Central memory CD8-positive, alpha-beta T cell (primary cell): Measurements from ENCODE around the gene PSMB7.
A peak's percentile ranks its signal among the peaks of the same experiment; 100 is the strongest.

Source experiments
- ATAC-seq: fragments of 150-1000 bp; cut with Tn5 transposase; replicated peaks from 2 replicates; pipeline ENCODE4 v1.10.0; 2022; ENCODE audit warnings: mild to moderate bottlenecking, moderate FRiP score, moderate number of reproducible peaks; ENCODE audit not compliant: poor library complexity, severe bottlenecking; ENCODE audit errors: extremely low read depth
- DNase-seq, 2 donors: peaks; one replicate each; pipeline ENCODE4 v3.0.0; 2021; ENCODE audit warnings: low spot score in 2 of 2
- H3K27ac Mint-ChIP-seq: one replicate; pipeline ENCODE4 v1.8.0; 2022; ENCODE audit warnings: low read depth, mild to moderate bottlenecking, moderate library complexity, mixed read lengths
- H3K27me3 Mint-ChIP-seq: one replicate; pipeline ENCODE4 v1.8.0; 2022; ENCODE audit warnings: mixed read lengths
- H3K36me3 Mint-ChIP-seq: one replicate; pipeline ENCODE4 v1.8.0; 2022; ENCODE audit warnings: mild to moderate bottlenecking, moderate library complexity, mixed read lengths; ENCODE audit not compliant: insufficient read depth
- H3K4me1 Mint-ChIP-seq: one replicate; pipeline ENCODE4 v1.8.0; 2022; ENCODE audit warnings: mixed read lengths
- H3K4me3 Mint-ChIP-seq: one replicate; pipeline ENCODE4 v1.8.0; 2022; ENCODE audit warnings: mild to moderate bottlenecking, moderate library complexity, mixed read lengths
- H3K9me3 Mint-ChIP-seq: one replicate; pipeline ENCODE4 v1.8.0; 2022; ENCODE audit warnings: mixed read lengths

PSMB7 gene

DNA sequence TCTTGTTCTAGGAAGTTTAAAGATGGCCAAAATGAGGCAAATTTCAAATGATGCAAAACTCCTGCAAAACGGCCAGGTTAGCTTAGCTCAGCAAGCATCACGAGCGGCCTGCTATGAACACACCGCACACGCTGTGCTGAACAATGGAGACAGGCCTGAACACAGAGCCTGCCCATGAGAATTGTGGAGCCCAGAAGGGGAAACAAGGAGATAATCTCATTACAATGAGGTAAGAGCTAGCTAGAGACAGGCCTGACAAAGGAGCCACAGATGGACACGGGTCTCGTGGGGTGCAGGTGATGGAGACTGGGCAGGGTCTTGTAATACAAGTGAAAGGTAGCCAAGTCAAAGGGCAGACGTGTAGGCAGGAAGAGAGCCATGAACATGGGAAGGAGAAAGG, 50.2 kb downstream of the PSMB7 start:
- H3K9me3 Mint-ChIP-seq, result no peaks in the 10 kb centered on the region

DNA sequence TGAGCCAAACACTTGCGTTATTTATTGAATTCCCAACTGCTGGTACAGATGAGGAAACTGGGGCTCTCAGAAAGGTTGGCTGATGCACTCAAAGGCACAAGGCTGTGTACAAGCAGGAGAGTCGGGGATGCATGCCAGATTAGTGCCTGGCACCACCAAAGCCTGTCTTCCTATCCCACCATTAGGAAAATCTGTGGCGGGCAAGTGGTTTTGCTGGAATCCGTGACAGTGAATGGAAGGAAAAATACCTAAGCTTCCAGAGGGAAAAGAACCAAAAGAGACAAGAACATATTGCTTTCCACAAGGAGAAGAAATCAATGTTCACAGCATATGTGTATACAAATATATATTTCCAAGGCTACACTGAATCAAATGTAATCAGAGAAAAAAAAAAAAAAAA, 51.1 kb downstream of the PSMB7 start:
- Mint-ChIP-seq H3K4me1 (peaks cover 66% of the 10 kb centered on the region), H3K27ac (no peak overlapping the region), H3K27me3 (no peaks in the 10 kb centered on the region), H3K9me3 (no peaks in the 10 kb centered on the region), H3K36me3 (peaks cover 22% of the 10 kb centered on the region), H3K4me3 (no peak overlapping the region)
- DNase-seq (no peak), ATAC-seq (no peak)

More for the DNA sequence above, 50.2 kb downstream of the PSMB7 start:
- ATAC-seq (no peak), DNase-seq (no peak)
- no peak overlapping the region for H3K4me3 Mint-ChIP-seq
- peaks cover 21% of the 10 kb centered on the region for H3K36me3 Mint-ChIP-seq
- H3K27me3 Mint-ChIP-seq, result no peaks in the 10 kb centered on the region
- peak overlapping the region; percentile 78 for H3K27ac Mint-ChIP-seq
- H3K4me1 Mint-ChIP-seq, result peaks cover 68% of the 10 kb centered on the region

DNA sequence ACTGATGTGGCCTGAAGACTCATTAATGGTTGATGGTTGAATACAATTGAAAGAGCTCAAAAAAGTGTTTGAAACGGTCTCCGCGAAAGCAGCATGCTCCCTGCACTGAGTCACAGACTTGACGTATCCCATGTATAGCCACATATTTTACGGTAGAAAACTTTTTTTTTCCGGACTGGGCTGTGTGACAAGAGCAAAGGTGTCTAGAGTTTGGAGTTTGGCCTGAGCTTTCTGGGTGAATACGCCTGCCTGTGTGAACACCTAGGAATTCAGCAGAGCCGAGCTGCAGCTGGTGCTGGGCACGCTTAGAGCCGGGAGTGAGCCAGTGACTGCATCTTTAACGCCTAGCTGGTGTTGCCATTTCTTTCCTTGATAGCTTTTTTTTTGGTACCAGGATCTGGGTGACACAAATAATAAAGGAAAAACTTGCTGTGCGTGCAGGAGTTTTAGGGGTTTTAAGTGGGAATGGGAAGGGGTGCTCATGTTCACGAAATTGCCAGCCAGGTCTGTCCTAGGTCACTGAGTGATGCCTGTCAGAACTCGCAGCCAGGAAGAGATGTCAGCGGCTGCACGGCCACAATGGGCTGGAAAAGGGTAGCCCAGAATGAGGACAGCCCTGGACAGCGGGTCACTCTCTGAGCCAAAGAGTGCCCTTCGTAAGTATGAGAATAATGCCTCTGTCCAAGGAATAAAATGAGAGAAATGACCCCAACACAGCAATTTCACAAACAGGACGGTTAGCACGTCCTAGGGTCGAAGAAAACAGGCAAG, 51.7 kb downstream of the PSMB7 start:
- ATAC-seq (no peak), DNase-seq (no peak)
- H3K27ac Mint-ChIP-seq, result no peak overlapping the region
- peaks cover 64% of the 10 kb centered on the region for H3K4me1 Mint-ChIP-seq
- no peaks in the 10 kb centered on the region for H3K27me3 Mint-ChIP-seq
- H3K4me3 Mint-ChIP-seq, result no peak overlapping the region
- H3K9me3 Mint-ChIP-seq, result no peaks in the 10 kb centered on the region
- H3K36me3 Mint-ChIP-seq, result peaks cover 24% of the 10 kb centered on the region

DNA sequence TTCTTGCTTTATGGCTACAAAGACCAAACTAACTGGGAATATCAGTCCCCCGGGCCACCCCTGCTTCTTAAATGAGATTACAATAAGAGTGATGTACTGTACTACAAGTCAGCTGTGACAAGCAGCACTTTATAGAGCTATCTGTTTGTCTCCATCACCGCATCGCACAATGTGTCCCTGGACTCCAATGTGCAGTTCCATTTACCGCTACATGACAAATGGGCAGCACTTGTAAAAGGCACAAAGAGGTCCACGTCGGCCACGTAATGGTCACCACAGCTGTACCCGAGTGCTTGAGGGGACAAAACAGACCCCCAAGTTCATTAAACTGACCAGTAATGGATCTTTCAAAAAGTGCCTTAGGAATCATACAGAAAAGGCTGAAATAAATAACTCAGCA, 54.1 kb downstream of the PSMB7 start:
- H3K9me3 Mint-ChIP-seq, result no peaks in the 10 kb centered on the region
- H3K27me3 Mint-ChIP-seq, result no peaks in the 10 kb centered on the region
- peaks cover 70% of the 10 kb centered on the region for H3K4me1 Mint-ChIP-seq
- peaks cover 22% of the 10 kb centered on the region for H3K36me3 Mint-ChIP-seq
- H3K27ac Mint-ChIP-seq, result peak overlapping the region; percentile 70
- H3K4me3 Mint-ChIP-seq, result no peak overlapping the region
- DNase-seq (no peak), ATAC-seq (no peak)

DNA sequence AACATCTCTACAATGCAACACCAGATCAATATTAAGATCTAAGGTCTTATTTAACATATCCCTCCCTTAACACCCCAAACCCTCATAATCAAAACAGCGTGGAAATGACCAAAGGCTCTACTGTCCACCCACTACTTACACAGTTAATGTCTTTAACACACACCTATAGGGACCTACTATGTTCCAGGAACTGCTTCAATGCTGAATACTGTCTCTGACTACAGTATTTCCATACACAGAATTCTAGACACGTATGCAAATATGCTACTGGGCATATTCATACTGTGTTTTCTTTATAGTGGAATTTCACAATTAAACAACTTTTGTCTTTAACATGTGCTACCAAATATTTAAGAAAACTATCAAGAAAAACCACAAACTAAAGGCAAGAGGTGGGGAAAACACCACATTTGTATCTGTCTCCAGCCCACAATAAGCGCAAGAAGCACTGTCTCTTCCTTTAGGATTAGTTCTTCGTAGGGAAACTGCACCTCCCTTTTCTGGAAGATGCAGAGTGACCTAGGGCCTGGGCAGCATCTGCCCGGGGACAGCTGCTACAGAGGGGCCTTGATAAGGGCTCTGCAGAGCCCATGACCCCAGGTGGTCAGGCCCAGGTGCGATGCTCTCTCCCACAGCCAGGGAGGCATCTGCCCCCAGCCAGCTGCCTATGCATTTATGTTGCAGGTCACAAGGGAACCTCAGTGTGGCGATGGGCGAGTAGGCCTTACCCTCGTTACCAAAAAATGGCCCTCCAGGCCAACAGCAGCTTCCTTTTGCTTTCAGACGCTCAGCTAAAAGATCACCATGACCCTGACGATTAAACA, 55.2 kb downstream of the PSMB7 start:
- H3K27me3 Mint-ChIP-seq, result no peaks in the 10 kb centered on the region
- H3K9me3 Mint-ChIP-seq, result no peaks in the 10 kb centered on the region
- H3K27ac Mint-ChIP-seq, result peak overlapping the region; percentile 70
- DNase-seq (no peak), ATAC-seq (no peak)
- H3K36me3 Mint-ChIP-seq, result peaks cover 19% of the 10 kb centered on the region
- H3K4me3 Mint-ChIP-seq, result no peak overlapping the region
- H3K4me1 Mint-ChIP-seq, result peaks cover 61% of the 10 kb centered on the region

DNA sequence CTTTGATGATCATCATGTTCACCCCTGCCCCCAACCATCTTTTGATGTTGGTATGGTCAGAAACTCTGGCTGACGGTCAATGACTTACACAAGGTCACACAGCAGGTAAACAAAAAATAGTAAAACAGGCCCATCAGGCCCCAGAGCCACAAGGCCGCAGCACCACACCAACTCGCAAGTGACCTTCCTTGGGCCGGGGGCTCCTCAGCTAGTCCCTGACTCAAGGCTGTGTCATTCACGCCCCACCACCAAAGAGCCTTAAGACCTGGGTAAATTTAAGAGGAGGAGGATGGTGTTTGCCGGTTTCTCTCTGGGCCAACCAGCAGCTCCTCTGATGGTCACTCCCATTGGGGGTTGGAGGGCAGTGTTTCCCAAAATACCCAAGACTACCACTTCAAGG, 55.8 kb downstream of the PSMB7 start:
- no peak overlapping the region for H3K4me3 Mint-ChIP-seq
- H3K9me3 Mint-ChIP-seq, result no peaks in the 10 kb centered on the region
- H3K27ac Mint-ChIP-seq, result no peak overlapping the region
- peaks cover 17% of the 10 kb centered on the region for H3K36me3 Mint-ChIP-seq
- ATAC-seq, result no peak
- peaks cover 58% of the 10 kb centered on the region for H3K4me1 Mint-ChIP-seq
- DNase-seq, result no peak
- H3K27me3 Mint-ChIP-seq, result no peaks in the 10 kb centered on the region

DNA sequence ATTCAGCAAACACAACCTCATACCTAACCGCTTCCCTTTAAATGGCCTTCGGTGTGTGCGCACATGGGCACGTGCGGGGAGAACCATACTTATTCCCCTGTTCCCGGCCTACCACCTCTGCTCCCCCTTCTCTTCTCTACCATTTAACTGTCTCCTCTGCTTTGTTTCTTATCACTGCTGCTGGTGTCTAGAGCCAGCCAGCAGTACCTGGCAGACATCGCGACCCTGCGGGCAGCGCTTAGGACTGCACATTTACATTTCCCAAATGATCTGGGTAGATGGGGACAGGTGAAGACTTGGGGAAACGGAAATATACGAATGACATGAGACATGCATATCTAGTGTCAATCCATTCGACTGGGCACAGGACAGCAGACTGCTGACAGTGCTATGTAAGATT, 56.6 kb downstream of the PSMB7 start:
- DNase-seq (no peak), ATAC-seq (no peak)
- Mint-ChIP-seq H3K4me1 (peaks cover 57% of the 10 kb centered on the region), H3K27ac (peak overlapping the region; percentile 34), H3K27me3 (no peaks in the 10 kb centered on the region), H3K4me3 (no peak overlapping the region), H3K9me3 (no peaks in the 10 kb centered on the region), H3K36me3 (peaks cover 19% of the 10 kb centered on the region)

DNA sequence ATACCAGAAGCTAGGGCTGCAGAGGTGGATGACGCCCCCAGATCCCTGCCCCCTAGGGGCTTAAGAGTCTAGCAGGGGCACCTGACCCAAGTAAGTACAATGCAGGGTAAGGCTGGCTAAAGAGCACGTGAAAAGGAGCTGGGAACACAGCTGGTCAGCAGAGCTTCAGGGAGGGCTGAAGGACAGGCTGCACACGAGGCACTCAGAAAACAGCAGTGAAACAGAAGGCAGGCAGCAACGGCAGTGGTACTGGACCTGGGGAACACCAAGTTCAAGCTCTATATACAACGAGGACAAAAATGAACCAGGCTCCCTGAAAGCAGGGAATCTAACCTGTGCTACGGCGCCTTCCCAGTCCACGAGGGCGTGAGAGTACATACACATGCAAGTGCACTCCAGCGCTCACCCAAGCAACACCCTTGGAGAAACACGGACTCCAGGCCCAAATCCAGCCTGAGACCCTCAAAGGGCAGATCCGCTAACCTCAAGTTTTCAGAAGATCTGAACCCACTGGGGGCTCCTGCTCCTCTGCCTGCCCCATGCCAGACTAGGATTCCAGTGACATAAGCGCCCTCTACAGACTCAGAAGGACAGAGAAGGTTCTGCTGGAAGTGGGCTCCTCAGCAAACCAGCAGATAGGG, 57.4 kb downstream of the PSMB7 start:
- no peaks in the 10 kb centered on the region for H3K27me3 Mint-ChIP-seq
- peaks cover 15% of the 10 kb centered on the region for H3K36me3 Mint-ChIP-seq
- H3K27ac Mint-ChIP-seq, result peak overlapping the region; percentile 34
- ATAC-seq (no peak), DNase-seq (no peak)
- no peaks in the 10 kb centered on the region for H3K9me3 Mint-ChIP-seq
- H3K4me1 Mint-ChIP-seq, result peaks cover 53% of the 10 kb centered on the region
- no peak overlapping the region for H3K4me3 Mint-ChIP-seq

DNA sequence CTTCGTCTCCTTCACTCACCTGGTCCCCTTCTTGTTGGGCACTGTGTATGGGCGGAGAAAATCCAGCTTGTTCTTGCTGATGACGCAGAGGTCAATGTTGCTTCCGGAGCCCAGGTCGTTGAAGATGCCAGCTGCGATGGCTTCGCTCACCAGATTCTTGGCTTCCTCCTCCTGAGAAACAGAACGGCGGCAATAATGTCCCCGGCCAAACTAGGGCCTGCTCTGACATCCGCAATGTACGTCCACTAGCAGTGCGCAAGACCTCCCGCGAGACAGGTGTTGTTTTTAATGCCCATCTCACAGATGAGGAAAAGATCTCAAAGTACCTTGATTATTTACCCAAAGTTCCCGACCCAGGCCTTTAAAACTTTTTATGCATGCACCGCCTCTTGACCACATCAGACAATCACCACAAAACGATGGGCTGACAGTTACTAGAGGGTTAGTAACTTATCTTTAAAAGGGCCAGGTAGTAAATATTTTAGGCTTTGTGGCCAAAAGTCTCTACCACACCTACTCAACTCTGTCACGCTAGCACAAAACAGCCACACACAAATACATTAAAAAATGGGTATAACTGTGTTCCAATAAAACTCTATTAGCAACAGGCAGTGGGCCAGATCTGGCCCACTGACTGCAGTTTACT, 58.4 kb downstream of the PSMB7 start:
- DNase-seq (no peak), ATAC-seq (no peak)
- Mint-ChIP-seq H3K4me3 (no peak overlapping the region), H3K27me3 (no peaks in the 10 kb centered on the region), H3K4me1 (peaks cover 53% of the 10 kb centered on the region), H3K36me3 (peaks cover 23% of the 10 kb centered on the region), H3K9me3 (no peaks in the 10 kb centered on the region), H3K27ac (peak overlapping the region; percentile 34)

DNA sequence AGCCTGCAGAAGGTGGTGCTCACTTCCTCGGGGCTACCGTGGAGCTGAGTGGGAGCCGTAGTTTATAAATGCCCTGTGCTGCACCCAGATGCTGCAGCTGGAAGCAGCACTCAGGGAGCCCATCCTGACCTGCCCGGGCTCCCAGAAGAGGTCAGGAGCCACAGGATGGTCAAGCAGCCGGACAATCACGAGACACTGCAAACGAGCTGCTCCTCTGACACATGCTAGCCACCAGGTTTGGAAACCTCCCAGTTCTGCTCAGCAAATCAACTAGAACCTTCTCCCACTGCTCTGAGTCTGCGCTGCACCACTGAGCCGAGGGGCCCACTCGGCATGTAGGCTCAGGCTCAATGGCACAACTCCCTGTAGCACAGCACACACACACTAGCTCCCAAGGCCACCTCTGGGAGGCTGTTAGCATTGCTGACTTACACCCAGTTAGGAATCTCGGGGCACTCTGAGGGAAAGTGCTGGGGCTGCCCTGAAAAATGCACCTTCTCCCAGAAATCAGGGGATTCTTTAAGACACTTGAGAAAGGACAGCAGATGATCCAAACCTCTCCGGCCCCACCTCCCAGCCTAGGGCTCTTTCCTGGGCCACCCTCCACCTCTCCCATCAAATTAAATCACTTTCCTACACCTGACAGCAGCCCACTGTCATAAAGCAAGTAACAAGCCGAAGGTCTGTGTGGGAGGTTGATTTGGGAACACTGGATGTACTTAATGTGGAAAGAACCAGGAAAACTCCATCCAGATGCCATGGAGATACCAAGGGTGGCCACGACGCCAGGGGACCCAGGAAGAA, 59.1 kb downstream of the PSMB7 start:
- peaks cover 52% of the 10 kb centered on the region for H3K4me1 Mint-ChIP-seq
- no peaks in the 10 kb centered on the region for H3K27me3 Mint-ChIP-seq
- no peak overlapping the region for H3K4me3 Mint-ChIP-seq
- peak overlapping the region; percentile 22 for H3K27ac Mint-ChIP-seq
- H3K9me3 Mint-ChIP-seq, result no peaks in the 10 kb centered on the region
- ATAC-seq, result no peak
- no peak for DNase-seq
- peaks cover 30% of the 10 kb centered on the region for H3K36me3 Mint-ChIP-seq

DNA sequence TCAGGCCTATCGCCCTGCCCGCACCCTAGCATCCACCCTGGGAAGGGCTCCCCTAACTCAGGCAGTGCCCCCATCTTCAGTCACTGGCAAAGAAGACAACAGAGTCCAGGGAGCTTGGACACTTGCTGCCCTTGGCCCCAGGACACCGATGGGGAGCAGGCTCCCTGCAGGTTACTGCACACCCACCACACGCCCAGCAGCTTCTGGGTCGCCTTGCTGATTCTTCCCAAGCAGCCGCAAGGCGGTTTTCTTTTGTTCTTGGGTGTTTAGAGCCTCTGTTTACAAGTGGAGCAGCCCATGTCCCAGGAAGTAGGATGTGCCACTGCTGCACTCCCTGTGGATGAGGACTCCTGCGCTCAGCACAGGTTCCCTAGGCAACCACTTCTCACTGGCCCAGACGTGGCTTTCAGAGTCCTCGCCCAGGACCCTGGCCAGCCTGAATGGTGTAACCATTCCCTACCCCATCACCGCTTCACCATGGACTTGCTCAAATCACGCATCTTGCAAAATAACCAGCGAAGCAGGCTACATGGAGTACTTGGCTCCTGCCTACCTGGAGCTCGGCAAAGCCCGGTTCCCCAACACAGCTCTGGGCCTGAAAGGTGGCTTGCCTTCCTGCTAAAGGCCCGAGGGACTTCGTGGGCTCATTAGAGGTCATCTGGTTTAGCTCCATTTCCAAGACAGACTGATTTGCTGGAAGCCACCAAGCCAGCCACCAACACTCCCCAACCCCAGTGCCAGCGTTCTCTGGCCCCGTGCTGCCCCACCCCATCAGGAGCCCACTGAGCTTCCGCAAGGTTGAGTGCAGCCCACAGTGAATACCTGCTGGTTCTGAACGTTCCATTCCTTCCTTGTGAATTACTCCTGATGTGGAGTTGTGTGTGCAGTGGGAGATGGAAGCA, 60.0 kb downstream of the PSMB7 start:
- Mint-ChIP-seq H3K27ac (no peak overlapping the region), H3K36me3 (peaks cover 38% of the 10 kb centered on the region), H3K27me3 (no peaks in the 10 kb centered on the region), H3K4me3 (no peak overlapping the region), H3K9me3 (no peaks in the 10 kb centered on the region), H3K4me1 (peaks cover 43% of the 10 kb centered on the region)
- no peak for ATAC-seq
- DNase-seq, result no peak
